BLaER1 treated with 17β-estradiol and CSF1 and Interleukin-3, amounts not matched to agents 10 nM and 100 nM (cell line): ENCODE measurements around the gene ZNF366.

Experiments
- H3K27ac ChIP-seq, 11 experiments: shearing (Covaris generic); formaldehyde crosslinking; 2 replicates each; pipeline ENCODE4 v1.8.1; 2022
- H3K27me3 ChIP-seq, 11 experiments: shearing (Covaris generic); formaldehyde crosslinking; 2 replicates each; pipeline ENCODE4 v1.8.1; 2022
- H3K36me3 ChIP-seq, 11 experiments: shearing (Covaris generic); formaldehyde crosslinking; 2 replicates each; pipeline ENCODE4 v1.8.1; 2022
- H3K4me1 ChIP-seq, 10 experiments: shearing (Covaris generic); formaldehyde crosslinking; 2 replicates each; pipeline ENCODE4 v1.8.1; 2022
- H3K4me2 ChIP-seq, 11 experiments: shearing (Covaris generic); formaldehyde crosslinking; 2 replicates each; pipeline ENCODE4 v1.8.1; 2022
- H3K4me3 ChIP-seq, 10 experiments: shearing (Covaris generic); formaldehyde crosslinking; 2 replicates each; pipeline ENCODE4 v1.8.1; 2022
- H3K9ac ChIP-seq, 11 experiments: shearing (Covaris generic); formaldehyde crosslinking; 2 replicates each; pipeline ENCODE4 v1.8.1; 2022
- H3K9me3 ChIP-seq, 11 experiments: shearing (Covaris generic); formaldehyde crosslinking; replicated peaks in 1 of 11; 2 replicates each; pipeline ENCODE4 v1.8.1; 2022
- H4K20me1 ChIP-seq, 11 experiments: shearing (Covaris generic); formaldehyde crosslinking; 2 replicates each; pipeline ENCODE4 v1.8.1; 2022
- Cebpa-rat ChIP-seq, 11 experiments: shearing (Covaris generic); IDR thresholded peaks; 2 replicates each; pipeline ENCODE4 v1.8.1; 2022

Gene ZNF366

GRCh38 chr5:72427488-72428437 lies 79.4 kb downstream of the ZNF366 start:
- no peak overlapping the region for H3K9ac ChIP-seq
- H3K4me3 ChIP-seq = no peak overlapping the region
- no peaks in the 10 kb centered on the region for H3K36me3 ChIP-seq
- no peaks in the 10 kb centered on the region for H3K27me3 ChIP-seq
- no peak for TF ChIP-seq Cebpa-rat (IDR thresholded peaks at IDR 0.05)
- H3K4me2 ChIP-seq = no peak overlapping the region
- H4K20me1 ChIP-seq = no peaks in the 10 kb centered on the region
- no peak overlapping the region for H3K27ac ChIP-seq
- no peaks in the 10 kb centered on the region for H3K9me3 ChIP-seq
- no peaks in the 10 kb centered on the region; a peak in 1 of 20 replicates for H3K4me1 ChIP-seq

DNA sequence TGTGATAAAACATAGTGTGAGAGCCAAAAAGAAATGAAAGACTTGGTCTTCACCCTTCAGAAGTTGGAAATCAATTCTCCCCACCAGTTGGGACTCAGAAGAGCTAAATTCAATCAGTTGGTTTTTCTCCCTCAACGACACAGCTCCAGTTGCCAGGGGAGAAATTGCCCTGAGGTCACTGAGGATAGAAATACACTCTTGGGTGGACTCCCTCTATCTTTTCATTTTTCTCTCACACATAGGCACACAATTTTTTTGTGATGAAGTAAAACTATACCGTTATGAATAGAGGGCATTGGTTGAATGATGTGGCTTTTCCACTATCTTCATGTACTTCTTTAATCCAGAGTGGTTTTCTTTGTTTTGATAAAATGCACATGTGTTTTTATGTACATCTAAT lies 80.2 kb downstream of the ZNF366 start:
- H3K36me3 ChIP-seq = no peaks in the 10 kb centered on the region

DNA sequence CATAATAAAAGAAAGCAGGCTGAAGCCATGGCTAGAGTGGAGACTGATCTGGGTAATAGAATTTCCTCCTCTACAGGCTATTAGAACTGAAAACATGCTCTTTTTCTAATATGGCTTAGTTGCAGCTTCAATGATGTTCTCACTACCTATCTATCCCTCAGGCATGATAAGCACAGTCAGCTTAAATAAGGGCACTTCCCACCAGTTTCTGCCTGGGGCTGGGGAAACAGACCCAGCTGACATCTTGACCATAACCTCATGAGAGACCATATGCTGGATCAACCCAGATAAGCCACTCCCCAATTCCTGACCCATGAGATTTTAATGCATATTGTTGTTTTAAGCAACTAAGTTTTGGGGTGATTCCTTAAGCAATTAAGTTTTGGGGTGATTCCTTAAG lies 81.2 kb downstream of the ZNF366 start:
- Histone ChIP-seq H3K36me3 (no peaks in the 10 kb centered on the region), H3K4me3 (no peak overlapping the region)
- TF ChIP-seq Cebpa-rat (IDR thresholded peaks at IDR 0.05) = no peak

More for the DNA sequence above, 80.2 kb downstream of the ZNF366 start:
- H3K27me3 ChIP-seq = no peaks in the 10 kb centered on the region
- no peaks in the 10 kb centered on the region for H4K20me1 ChIP-seq
- H3K4me3 ChIP-seq = no peak overlapping the region
- TF ChIP-seq Cebpa-rat (IDR thresholded peaks at IDR 0.05) = no peak
- no peaks in the 10 kb centered on the region for H3K9me3 ChIP-seq
- no peak overlapping the region for H3K4me2 ChIP-seq
- H3K4me1 ChIP-seq = no peaks in the 10 kb centered on the region; a peak in 1 of 20 replicates
- H3K27ac ChIP-seq = no peak overlapping the region
- H3K9ac ChIP-seq = no peak overlapping the region

DNA sequence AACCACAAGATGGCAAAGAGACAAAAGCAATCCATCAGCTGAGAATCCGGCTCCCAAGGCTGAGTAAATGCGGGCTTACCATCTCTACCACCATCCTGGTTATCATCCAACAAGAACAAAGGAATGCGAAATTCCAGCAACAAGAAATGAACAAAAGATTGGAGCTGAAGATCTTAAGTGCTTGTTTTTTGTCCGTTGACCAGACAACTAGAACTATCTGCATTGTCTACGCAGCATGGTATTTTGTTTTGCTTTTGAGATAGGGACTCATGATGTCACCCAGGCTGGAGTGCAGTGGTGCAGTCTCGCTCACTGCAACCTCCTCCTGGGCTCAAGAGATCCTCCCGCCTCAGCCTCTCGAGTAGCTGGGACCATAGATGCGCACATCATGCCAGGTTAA lies 88.9 kb downstream of the ZNF366 start:
- Histone ChIP-seq H3K4me3 (no peak overlapping the region), H3K27me3 (no peaks in the 10 kb centered on the region), H4K20me1 (no peaks in the 10 kb centered on the region), H3K4me2 (no peak overlapping the region), H3K36me3 (no peaks in the 10 kb centered on the region), H3K9me3 (peaks cover 11 to 19% (median 13%) of the 10 kb centered on the region in 11 experiments; a peak in 20 of 22 replicates), H3K9ac (no peak overlapping the region), H3K27ac (no peak overlapping the region), H3K4me1 (no peaks in the 10 kb centered on the region)
- no peak for TF ChIP-seq Cebpa-rat (IDR thresholded peaks at IDR 0.05)

More for the DNA sequence above, 81.2 kb downstream of the ZNF366 start:
- H3K9ac ChIP-seq = no peak overlapping the region
- no peaks in the 10 kb centered on the region for H3K27me3 ChIP-seq
- no peaks in the 10 kb centered on the region; a peak in 1 of 20 replicates for H3K4me1 ChIP-seq
- no peak overlapping the region for H3K4me2 ChIP-seq
- H3K9me3 ChIP-seq = no peaks in the 10 kb centered on the region
- no peak overlapping the region for H3K27ac ChIP-seq
- H4K20me1 ChIP-seq = no peaks in the 10 kb centered on the region

DNA sequence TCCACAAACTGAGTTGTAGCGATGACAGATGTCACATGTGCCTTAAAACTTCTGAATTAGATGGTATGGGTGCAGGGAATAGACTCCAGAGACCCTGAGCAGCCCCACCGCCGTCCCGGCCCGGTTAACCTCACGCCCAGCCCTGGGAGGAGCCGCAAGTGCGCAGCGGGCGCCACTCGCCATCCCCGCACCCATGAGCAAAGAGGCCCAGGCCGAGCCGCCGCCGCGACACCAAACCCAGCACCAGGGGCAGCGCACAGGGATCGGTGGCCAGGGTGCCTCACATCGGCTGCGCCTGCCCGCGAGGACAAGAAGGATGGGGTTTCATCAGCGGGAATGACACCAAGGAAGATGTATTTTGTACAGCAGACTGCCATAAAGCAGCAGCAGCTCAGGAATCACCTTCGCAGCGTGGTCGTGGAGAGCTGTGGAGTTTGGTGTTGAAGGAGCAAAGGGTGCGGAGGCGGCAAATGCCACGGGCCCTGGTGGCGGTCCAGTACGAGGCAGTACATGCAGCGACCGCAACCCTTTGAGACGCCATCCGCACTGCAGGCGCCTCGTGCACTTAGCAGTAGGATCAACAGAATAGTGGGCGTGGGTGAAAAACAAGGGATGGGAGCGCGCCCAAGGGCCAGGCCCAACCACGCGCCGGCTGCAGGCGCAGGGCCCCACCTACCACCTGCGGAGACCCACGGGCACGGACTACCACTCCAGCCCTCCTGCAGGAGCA lies 89.7 kb downstream of the ZNF366 start:
- Histone ChIP-seq H3K27me3 (no peaks in the 10 kb centered on the region), H3K27ac (no peak overlapping the region), H3K9me3 (peaks cover 11 to 19% (median 13%) of the 10 kb centered on the region in 11 experiments; a peak in 20 of 22 replicates), H3K4me3 (no peak overlapping the region), H3K4me1 (no peaks in the 10 kb centered on the region), H3K4me2 (no peak overlapping the region), H4K20me1 (no peaks in the 10 kb centered on the region), H3K36me3 (no peaks in the 10 kb centered on the region), H3K9ac (no peak overlapping the region)
- TF ChIP-seq Cebpa-rat (IDR thresholded peaks at IDR 0.05) = no peak

- no peak overlapping the region for H3K4me2 ChIP-seq
- H3K27ac ChIP-seq = no peak overlapping the region
- no peaks in the 10 kb centered on the region for H3K4me1 ChIP-seq
- H3K9me3 ChIP-seq = peaks cover 11 to 19% (median 13%) of the 10 kb centered on the region in 11 experiments; a peak in 20 of 22 replicates
- H4K20me1 ChIP-seq = no peaks in the 10 kb centered on the region
- no peaks in the 10 kb centered on the region for H3K36me3 ChIP-seq
- no peak for TF ChIP-seq Cebpa-rat (IDR thresholded peaks at IDR 0.05)
- H3K27me3 ChIP-seq = no peaks in the 10 kb centered on the region
- H3K4me3 ChIP-seq = no peak overlapping the region
- H3K9ac ChIP-seq = no peak overlapping the region
These were observed 91.4 kb downstream of the ZNF366 start for GRCh38 chr5:72415616-72416325.

DNA sequence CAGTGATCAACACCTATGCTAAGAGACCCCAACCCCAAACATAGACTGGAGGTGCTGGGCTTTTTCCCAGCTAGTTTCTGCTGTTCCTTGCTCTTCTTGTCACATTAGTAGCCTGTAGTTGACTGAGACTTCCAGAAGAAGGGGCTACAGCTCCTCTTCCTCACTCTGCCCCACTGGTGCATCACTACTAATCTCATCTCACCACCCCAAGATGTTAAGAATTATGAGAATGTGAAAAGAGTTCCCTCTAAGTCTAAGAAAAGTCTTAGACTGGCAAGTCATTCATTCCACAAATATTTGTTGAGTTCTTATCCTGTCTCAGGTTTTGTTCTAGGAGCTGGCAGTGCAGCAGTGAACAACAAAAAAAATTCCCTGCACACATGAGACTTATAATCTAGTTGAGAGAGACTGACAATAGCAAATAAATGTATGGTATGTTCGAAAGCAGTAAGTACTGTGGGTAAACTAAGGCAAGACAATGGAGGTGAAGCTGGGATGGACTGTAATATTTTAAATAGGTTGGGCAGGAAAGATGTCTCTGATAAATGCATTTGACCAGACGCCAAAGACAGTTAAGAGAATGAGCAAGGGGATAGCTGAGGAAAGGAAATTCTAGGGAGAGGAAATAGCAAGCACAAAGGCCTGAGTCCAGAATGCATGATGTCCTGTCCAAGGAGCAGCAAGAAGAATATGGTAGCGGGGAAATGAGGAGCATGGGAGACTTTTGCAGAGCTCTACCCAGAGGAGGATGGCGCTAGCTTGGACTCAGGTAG lies 94.7 kb downstream of the ZNF366 start:
- Histone ChIP-seq H3K27ac (no peak overlapping the region), H3K9ac (no peak overlapping the region), H3K4me2 (no peak overlapping the region), H3K4me3 (no peak overlapping the region), H3K27me3 (no peaks in the 10 kb centered on the region), H3K36me3 (no peaks in the 10 kb centered on the region), H4K20me1 (no peaks in the 10 kb centered on the region), H3K9me3 (peaks cover 3 to 8% (median 5%) of the 10 kb centered on the region in 11 experiments; a peak in 19 of 22 replicates), H3K4me1 (no peaks in the 10 kb centered on the region)
- TF ChIP-seq Cebpa-rat (IDR thresholded peaks at IDR 0.05) = no peak

DNA sequence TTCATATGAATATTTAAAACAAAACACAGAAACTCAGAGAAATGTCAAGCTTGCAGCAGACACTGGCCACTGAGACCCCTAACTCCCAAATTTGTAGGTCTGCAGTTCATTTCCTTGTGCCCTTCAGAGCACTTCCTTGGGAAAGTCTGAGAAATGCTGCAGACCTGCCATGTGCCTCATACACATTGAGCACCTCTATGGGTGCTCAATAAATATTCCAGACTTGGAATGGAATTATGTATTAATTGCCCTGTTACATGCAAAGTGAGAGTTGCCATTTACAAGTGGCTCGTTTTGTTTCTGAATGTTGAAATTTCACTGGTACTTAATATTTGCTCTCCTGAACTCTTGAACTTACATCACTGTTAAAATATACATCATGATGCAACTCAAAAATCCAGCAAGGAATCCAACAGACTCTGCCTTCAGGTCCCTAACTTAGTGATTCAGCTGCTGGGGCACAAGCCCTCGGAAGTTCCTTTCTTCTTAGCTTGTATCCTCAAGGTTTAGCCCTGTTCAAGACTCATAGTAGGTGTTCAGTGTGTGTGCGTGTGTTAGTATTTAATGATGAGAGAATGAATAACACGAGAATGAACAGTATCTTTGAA lies 96.4 kb downstream of the ZNF366 start:
- no peaks in the 10 kb centered on the region for H4K20me1 ChIP-seq
- no peak overlapping the region for H3K27ac ChIP-seq
- H3K4me3 ChIP-seq = no peak overlapping the region

More for the DNA sequence above, 96.4 kb downstream of the ZNF366 start:
- Histone ChIP-seq H3K27me3 (no peaks in the 10 kb centered on the region), H3K36me3 (no peaks in the 10 kb centered on the region), H3K9me3 (peaks cover 0 to 6% (median 0%) of the 10 kb centered on the region in 11 experiments; a peak in 1 of 22 replicates), H3K4me1 (no peaks in the 10 kb centered on the region), H3K4me2 (no peak overlapping the region), H3K9ac (no peak overlapping the region)
- TF ChIP-seq Cebpa-rat (IDR thresholded peaks at IDR 0.05) = no peak
